Osteoblast (primary cell): Measurements from ENCODE around the gene NELL2. TPM values are rescaled to one million over a fixed set of nuclear protein-coding genes. Genes with fewer than 3 reads are reported as not detected.

Source experiments
- DNase-seq: peaks from one replicate; pipeline ENCODE4 v3.0.0; 2011; ENCODE audit warnings: low spot score, mixed read lengths; ENCODE audit not compliant: insufficient read length; ENCODE audit errors: missing footprints
- H2AFZ ChIP-seq: 2 replicates; pipeline ENCODE4 v1.6.0; 2011; ENCODE audit warnings: mild to moderate bottlenecking, low read length
- H3K27ac ChIP-seq: 2 replicates; pipeline ENCODE4 v1.5.1; 2011; ENCODE audit warnings: mild to moderate bottlenecking, low read depth, low read length, moderate library complexity
- H3K27me3 ChIP-seq: 2 replicates; pipeline ENCODE4 v1.6.0; 2012; ENCODE audit warnings: mild to moderate bottlenecking, control low read depth, inconsistent platforms, low read length, moderate library complexity; ENCODE audit not compliant: insufficient read depth
- H3K36me3 ChIP-seq: 2 replicates; pipeline ENCODE4 v1.5.1; 2011; ENCODE audit warnings: mild to moderate bottlenecking, low read length, control low read depth, moderate library complexity; ENCODE audit not compliant: insufficient read depth
- H3K4me1 ChIP-seq: 2 replicates; pipeline ENCODE4 v1.5.1; 2011; ENCODE audit warnings: mild to moderate bottlenecking, low read length, control low read depth, moderate library complexity; ENCODE audit not compliant: insufficient read depth
- H3K4me2 ChIP-seq: 2 replicates; pipeline ENCODE4 v1.6.0; 2011; ENCODE audit warnings: mild to moderate bottlenecking, low read length; ENCODE audit not compliant: insufficient read depth
- H3K4me3 ChIP-seq: fragments of 200-600 bp; sonication (generic); 3 replicates; pipeline ENCODE4 v1.5.1; 2012; ENCODE audit warnings: mild to moderate bottlenecking, low read length, inconsistent platforms; ENCODE audit not compliant: insufficient read depth
- H3K79me2 ChIP-seq: 2 replicates; pipeline ENCODE4 v1.6.0; 2012; ENCODE audit warnings: mild to moderate bottlenecking, low read length, control low read depth, inconsistent platforms; ENCODE audit not compliant: insufficient read depth
- H3K9me3 ChIP-seq: 2 replicates; pipeline ENCODE4 v1.5.1; 2011; ENCODE audit warnings: low read depth, low read length, control low read depth
- H4K20me1 ChIP-seq: 2 replicates; pipeline ENCODE4 v1.6.0; 2012; ENCODE audit warnings: mild to moderate bottlenecking, low read length, control low read depth; ENCODE audit not compliant: insufficient read depth
- CTCF ChIP-seq: IDR thresholded peaks from 2 replicates; pipeline ENCODE4 v1.5.1; 2011; ENCODE audit warnings: mild to moderate bottlenecking, low read depth, low read length, moderate library complexity; ENCODE audit errors: extremely low read depth
- total RNA-seq: library from RNA; depleted of rRNA; stranded (reverse); fragments of >200 nt; gene quantifications from 2 replicates; pipeline ENCODE4 v1.2.3, GENCODE V29; 2012

Gene NELL2
- total RNA-seq, 1 donor: not detected

GRCh38 chr12:44673811-44674210, 202.3 kb downstream of the NELL2 start:
- H3K27me3 ChIP-seq: no peaks in the 10 kb centered on the region
- H3K4me1 ChIP-seq: no peaks in the 10 kb centered on the region
- DNase-seq: no peak
- H4K20me1 ChIP-seq: no peaks in the 10 kb centered on the region
- H3K79me2 ChIP-seq: no peaks in the 10 kb centered on the region
- TF ChIP-seq CTCF: no peak
- no peaks in the 10 kb centered on the region for H3K36me3 ChIP-seq
- no peak overlapping the region for H3K4me3 ChIP-seq
- H3K4me2 ChIP-seq: no peak overlapping the region
- no peak overlapping the region for H3K27ac ChIP-seq
- no peaks in the 10 kb centered on the region for H3K9me3 ChIP-seq
- no peak overlapping the region for H2AFZ ChIP-seq

- Histone ChIP-seq H3K4me2 (no peak overlapping the region), H3K9me3 (no peaks in the 10 kb centered on the region), H3K4me1 (no peaks in the 10 kb centered on the region), H3K27me3 (no peaks in the 10 kb centered on the region), H2AFZ (no peak overlapping the region), H3K27ac (no peak overlapping the region), H3K79me2 (no peaks in the 10 kb centered on the region), H4K20me1 (no peaks in the 10 kb centered on the region), H3K4me3 (no peak overlapping the region), H3K36me3 (no peaks in the 10 kb centered on the region)
- no peak for DNase-seq
- no peak for TF ChIP-seq CTCF
Observed at GRCh38 chr12:44672042-44672441, 204.1 kb downstream of the NELL2 start.

- Histone ChIP-seq H3K4me3 (no peak overlapping the region), H3K36me3 (no peaks in the 10 kb centered on the region), H3K27ac (no peak overlapping the region), H4K20me1 (no peaks in the 10 kb centered on the region), H3K27me3 (no peaks in the 10 kb centered on the region), H2AFZ (no peak overlapping the region), H3K4me2 (no peak overlapping the region), H3K79me2 (no peaks in the 10 kb centered on the region), H3K9me3 (no peaks in the 10 kb centered on the region), H3K4me1 (no peaks in the 10 kb centered on the region)
- DNase-seq: no peak
- no peak for TF ChIP-seq CTCF
Observed at GRCh38 chr12:44668443-44668842, 207.7 kb downstream of the NELL2 start.

- Histone ChIP-seq H3K4me2 (no peak overlapping the region), H3K27me3 (no peaks in the 10 kb centered on the region), H3K36me3 (no peaks in the 10 kb centered on the region), H3K27ac (no peak overlapping the region), H2AFZ (no peak overlapping the region), H3K79me2 (no peaks in the 10 kb centered on the region), H3K4me3 (no peak overlapping the region), H3K9me3 (no peaks in the 10 kb centered on the region), H3K4me1 (no peaks in the 10 kb centered on the region), H4K20me1 (no peaks in the 10 kb centered on the region)
- no peak for TF ChIP-seq CTCF
- DNase-seq: no peak
Observed at GRCh38 chr12:44667461-44667860, 208.7 kb downstream of the NELL2 start.
